Naive thymus-derived CD8-positive, alpha-beta T cell (primary cell): ENCODE measurements around the gene PRM1. TPM values are rescaled to one million over a fixed set of nuclear protein-coding genes. Genes with fewer than 3 reads are reported as not detected.
A peak's percentile ranks its signal among the peaks of the same experiment; 100 is the strongest.
"Not testable (repeated sequence)": the region's sequence is repeated elsewhere in the genome, so short reads cannot be mapped to it uniquely, and the experiment has no call there.

ENCODE experiments used
- ATAC-seq, 2 donors: fragments of 150-1000 bp; cut with Tn5 transposase in 1 of 2; sonication (Bioruptor Pico), chemical (Tn5 transposase) in 1 of 2; 1 replicate in 1 of 2; 2 replicates in 1 of 2; pipeline ENCODE4 v1.10.0; 2021; ENCODE audit warnings: mild to moderate bottlenecking in 2 of 2, moderate library complexity in 2 of 2
- POLR2A ChIA-PET: fragments of 350-600 bp; sonication (Branson Sonifier 250); formaldehyde crosslinking; loops from one replicate; lab custom pipeline; 2021; ENCODE audit warnings: antibody characterized with exemption; lab: Charles Lee
- DNase-seq, 10 donors: peaks; one replicate each; pipeline versions ENCODE4 v3.0.0 to v3.0.0-alpha.2; 2020 to 2022
- H3K27ac Mint-ChIP-seq, 10 donors: one replicate each; pipeline ENCODE4 v1.8.0; 2020 to 2022; ENCODE audit warnings: mild to moderate bottlenecking in 10 of 10, mixed read lengths in 10 of 10, moderate library complexity in 4 of 10, inconsistent platforms in 1 of 10
- H3K27me3 Mint-ChIP-seq, 5 donors: one replicate each; pipeline ENCODE4 v1.8.0; 2021 to 2022; ENCODE audit warnings: mixed read lengths in 5 of 5
- H3K36me3 Mint-ChIP-seq, 3 donors: one replicate each; pipeline ENCODE4 v1.8.0; 2020 to 2022; ENCODE audit warnings: mixed read lengths in 3 of 3, mild to moderate bottlenecking in 2 of 3, inconsistent platforms in 1 of 3
- H3K4me1 Mint-ChIP-seq, 4 donors: one replicate each; pipeline ENCODE4 v1.8.0; 2021 to 2022; ENCODE audit warnings: mixed read lengths in 4 of 4
- H3K4me3 Mint-ChIP-seq, 10 donors: one replicate each; pipeline ENCODE4 v1.8.0; 2020 to 2022; ENCODE audit warnings: mild to moderate bottlenecking in 10 of 10, mixed read lengths in 10 of 10, moderate library complexity in 6 of 10, inconsistent platforms in 1 of 10
- H3K9me3 Mint-ChIP-seq, 9 donors: one replicate each; pipeline ENCODE4 v1.8.0; 2020 to 2022; ENCODE audit warnings: mixed read lengths in 9 of 9, mild to moderate bottlenecking in 3 of 9, inconsistent platforms in 1 of 9, moderate library complexity in 1 of 9
- polyA plus RNA-seq, 3 donors: library from polyadenylated mRNA; unstranded; fragments of 300-500 nt; fragmentation: Illumina TruSeq; gene quantifications; one replicate each; pipeline ENCODE4 v1.2.3, GENCODE V29; 2021
- total RNA-seq, 8 experiments: library from RNA in 2 of 8; stranded (reverse) in 2 of 8; gene quantifications; one replicate each; pipeline ENCODE4 v1.2.3 and lab custom pipeline; 2021 to 2026

Gene PRM1
- total and polyA plus RNA-seq, 5 experiments from 2014 or later = not detected

GRCh38 chr16:11290102-11290893, 9.2 kb upstream of the PRM1 start:
- H3K27ac Mint-ChIP-seq = peak overlapping the region in 3 of 10 donors; percentile 9 to 71 (median 53)
- no peaks in the 10 kb centered on the region for H3K36me3 Mint-ChIP-seq
- no peaks in the 10 kb centered on the region for H3K9me3 Mint-ChIP-seq
- H3K4me3 Mint-ChIP-seq = no peak overlapping the region
- peaks cover 8 to 29% (median 16%) of the 10 kb centered on the region in 4 donors for H3K4me1 Mint-ChIP-seq
- POLR2A ChIA-PET = no interaction called here
- peaks cover 0 to 8% (median 2%) of the 10 kb centered on the region in 5 donors for H3K27me3 Mint-ChIP-seq
- ATAC-seq (no peak), DNase-seq (no peak)

GRCh38 chr16:11289696-11290095, 8.6 kb upstream of the PRM1 start:
- not testable (repeated sequence) for H3K27me3 Mint-ChIP-seq, H3K36me3 Mint-ChIP-seq

GRCh38 chr16:11289202-11289601, 8.1 kb upstream of the PRM1 start:
- ATAC-seq = no peak
- H3K27me3 Mint-ChIP-seq = peaks cover 0 to 8% (median 0%) of the 10 kb centered on the region in 5 donors
- POLR2A ChIA-PET = interaction anchor here (0.6 kb wide), 1 partner anchor 51 kb away, joined by 3 read pairs; no protein-coding TSS in a partner anchor
- no peak overlapping the region for H3K4me3 Mint-ChIP-seq
- DNase-seq = no peak
- peaks cover 8 to 23% (median 14%) of the 10 kb centered on the region in 4 donors for H3K4me1 Mint-ChIP-seq
- peak overlapping the region in 1 of 10 donors; percentile 70 for H3K27ac Mint-ChIP-seq
- H3K9me3 Mint-ChIP-seq = no peaks in the 10 kb centered on the region
- H3K36me3 Mint-ChIP-seq = no peaks in the 10 kb centered on the region

More at GRCh38 chr16:11289696-11290095, 8.6 kb upstream of the PRM1 start:
- peaks cover 8 to 27% (median 14%) of the 10 kb centered on the region in 4 donors for H3K4me1 Mint-ChIP-seq
- H3K4me3 Mint-ChIP-seq, H3K27ac Mint-ChIP-seq, DNase-seq, ATAC-seq, H3K9me3 Mint-ChIP-seq: not testable (repeated sequence)
- POLR2A ChIA-PET = interaction anchor here (0.6 kb wide), 1 partner anchor 50 kb away, joined by 3 read pairs; no protein-coding TSS in a partner anchor

GRCh38 chr16:11285842-11286241, 4.7 kb upstream of the PRM1 start:
- POLR2A ChIA-PET = interaction anchor here (1.3 kb wide), 1 partner anchor 23 kb away, joined by 4 read pairs; no protein-coding TSS in a partner anchor
- Mint-ChIP-seq H3K27ac (no peak overlapping the region), H3K36me3 (no peaks in the 10 kb centered on the region), H3K4me1 (peaks cover 0 to 7% (median 3%) of the 10 kb centered on the region in 4 donors), H3K9me3 (no peaks in the 10 kb centered on the region), H3K27me3 (peaks cover 0 to 3% (median 0%) of the 10 kb centered on the region in 5 donors), H3K4me3 (no peak overlapping the region)
- ATAC-seq = no peak
- DNase-seq = no peak

- H3K9me3 Mint-ChIP-seq = no peaks in the 10 kb centered on the region
- H3K4me1 Mint-ChIP-seq = peaks cover 0 to 15% (median 2%) of the 10 kb centered on the region in 4 donors
- DNase-seq (no peak), ATAC-seq (no peak)
- no peak overlapping the region for H3K27ac Mint-ChIP-seq
- H3K4me3 Mint-ChIP-seq = no peak overlapping the region
- H3K36me3 Mint-ChIP-seq = no peaks in the 10 kb centered on the region
- POLR2A ChIA-PET = interaction anchor here (0.6 to 1.1 kb wide), 2 partner anchors 8 to 9 kb away, joined by 3 read pairs; no protein-coding TSS in a partner anchor
- H3K27me3 Mint-ChIP-seq = no peaks in the 10 kb centered on the region
Observed at GRCh38 chr16:11283820-11284248, 2.7 kb upstream of the PRM1 start.

GRCh38 chr16:11278681-11279628, 2.2 kb downstream of the PRM1 start:
- Mint-ChIP-seq H3K27me3 (no peaks in the 10 kb centered on the region), H3K36me3 (no peaks in the 10 kb centered on the region), H3K27ac (peak overlapping the region in 1 of 10 donors; percentile 45), H3K4me3 (no peak overlapping the region), H3K9me3 (no peaks in the 10 kb centered on the region), H3K4me1 (peaks cover 0 to 12% (median 3%) of the 10 kb centered on the region in 4 donors)
- DNase-seq (no peak), ATAC-seq (no peak)
- POLR2A ChIA-PET = interaction anchor here (0.6 to 0.7 kb wide), 2 partner anchors 20 to 55 kb away, joined by 3 read pairs; no protein-coding TSS in a partner anchor

GRCh38 chr16:11277607-11278337, 3.4 kb downstream of the PRM1 start:
- H3K9me3 Mint-ChIP-seq = no peaks in the 10 kb centered on the region
- H3K27me3 Mint-ChIP-seq = no peaks in the 10 kb centered on the region
- H3K4me1 Mint-ChIP-seq = peaks cover 0 to 12% (median 2%) of the 10 kb centered on the region in 4 donors
- no peak overlapping the region for H3K4me3 Mint-ChIP-seq
- no peak for DNase-seq
- H3K36me3 Mint-ChIP-seq = no peaks in the 10 kb centered on the region
- H3K27ac Mint-ChIP-seq = no peak overlapping the region
- POLR2A ChIA-PET = no interaction called here
- no peak for ATAC-seq

GRCh38 chr16:11276896-11277593, 4.1 kb downstream of the PRM1 start:
- no peak overlapping the region for H3K27ac Mint-ChIP-seq
- H3K4me3 Mint-ChIP-seq = no peak overlapping the region
- H3K36me3 Mint-ChIP-seq = no peaks in the 10 kb centered on the region
- H3K9me3 Mint-ChIP-seq = no peaks in the 10 kb centered on the region
- peaks cover 0 to 12% (median 2%) of the 10 kb centered on the region in 4 donors for H3K4me1 Mint-ChIP-seq
- ATAC-seq = no peak
- no peaks in the 10 kb centered on the region for H3K27me3 Mint-ChIP-seq
- POLR2A ChIA-PET = no interaction called here
- DNase-seq = peak in 1 of 10 donors; percentile 50

GRCh38 chr16:11276143-11276895, 4.8 kb downstream of the PRM1 start, which contains the start of gene PRM2:
PRM2 (minus strand) TSS chr16:11276480; CDS start chr16:11276370, 110 bp downstream.
- Mint-ChIP-seq H3K4me1 (peaks cover 0 to 12% (median 2%) of the 10 kb centered on the region in 4 donors), H3K27me3 (no peaks in the 10 kb centered on the region), H3K36me3 (no peaks in the 10 kb centered on the region), H3K27ac (no peak within 1 kb of the TSS), H3K9me3 (no peaks in the 10 kb centered on the region), H3K4me3 (no peak within 1 kb of the TSS)
- ATAC-seq = no peak
- peak in 1 of 10 donors; percentile 32 for DNase-seq
- POLR2A ChIA-PET = no interaction called here

GRCh38 chr16:11274964-11275363, 6.2 kb downstream of the PRM1 start:
- Mint-ChIP-seq H3K27me3 (no peaks in the 10 kb centered on the region), H3K4me1 (peaks cover 0 to 12% (median 2%) of the 10 kb centered on the region in 4 donors), H3K4me3 (no peak overlapping the region), H3K36me3 (no peaks in the 10 kb centered on the region), H3K9me3 (no peaks in the 10 kb centered on the region), H3K27ac (peak overlapping the region in 1 of 10 donors; percentile 1)
- DNase-seq (peak in 1 of 10 donors; percentile 14), ATAC-seq (no peak)
- POLR2A ChIA-PET = no interaction called here
